ENCODE results near the gene IRF4.

- TF ChIP-seq CTCF (IDR thresholded peaks at IDR 0.05) (no peak), POLR2A (IDR thresholded peaks at IDR 0.05) (no peak)
Measured at GRCh38 chr6:373031-373430, 18.5 kb upstream of the IRF4 start.
